Tibial artery (tissue), 4 donors: ENCODE data around the gene INPP5A.
A peak's percentile ranks its signal among the peaks of the same experiment; 100 is the strongest.

ENCODE experiments used
- DNase-seq, 2 donors: peaks; one replicate each; pipeline ENCODE4 v3.0.0-alpha.2; 2019
- H3K27ac ChIP-seq, 2 donors: fragments of 200-600 bp; sonication (generic) in 1 of 2; 1 replicate in 1 of 2; 2 replicates in 1 of 2; pipeline ENCODE4 v1.5.1; 2018 to 2019; ENCODE audit warnings: mild to moderate bottlenecking in 1 of 2
- H3K27me3 ChIP-seq, 2 donors: fragments of 200-600 bp; sonication (generic) in 1 of 2; one replicate each; pipeline versions ENCODE4 v1.5.1 to v1.6.0; 2016 to 2019
- H3K36me3 ChIP-seq, 3 donors: fragments of 200-600 bp; sonication (generic) in 2 of 3; one replicate each; pipeline ENCODE4 v1.5.1; 2016 to 2019; ENCODE audit warnings: mild to moderate bottlenecking in 2 of 3
- H3K4me1 ChIP-seq, 4 donors: fragments of 200-600 bp; sonication (generic) in 2 of 4; 1 replicate in 3 of 4; 2 replicates in 1 of 4; pipeline ENCODE4 v1.5.1; 2016 to 2019
- H3K4me3 ChIP-seq, 2 donors: fragments of 200-600 bp; sonication (generic) in 1 of 2; 1 replicate in 1 of 2; 2 replicates in 1 of 2; pipeline ENCODE4 v1.5.1; 2018 to 2019; ENCODE audit warnings: mild to moderate bottlenecking in 2 of 2
- H3K9me3 ChIP-seq, 3 donors: fragments of 200-600 bp; sonication (generic) in 1 of 3; one replicate each; pipeline ENCODE4 v1.5.1; 2016 to 2019
- intact Hi-C: fragments of 100-400 bp; cut with DNase I; formaldehyde crosslinking; loops from one replicate; pipeline ENCODE4 v1.15.0; 2023; ENCODE audit warnings: low total_unique reads
- TF ChIP-seq, protein P1 (sequence below), 2 experiments: fragments of 200-600 bp in 1 of 2; fragments of 450-650 bp in 1 of 2; IDR thresholded peaks; one replicate each; pipeline ENCODE4 v1.5.1; 2017 to 2019; ENCODE audit warnings: antibody characterized with exemption in 2 of 2, mild to moderate bottlenecking in 1 of 2, moderate library complexity in 1 of 2

INPP5A gene

DNA sequence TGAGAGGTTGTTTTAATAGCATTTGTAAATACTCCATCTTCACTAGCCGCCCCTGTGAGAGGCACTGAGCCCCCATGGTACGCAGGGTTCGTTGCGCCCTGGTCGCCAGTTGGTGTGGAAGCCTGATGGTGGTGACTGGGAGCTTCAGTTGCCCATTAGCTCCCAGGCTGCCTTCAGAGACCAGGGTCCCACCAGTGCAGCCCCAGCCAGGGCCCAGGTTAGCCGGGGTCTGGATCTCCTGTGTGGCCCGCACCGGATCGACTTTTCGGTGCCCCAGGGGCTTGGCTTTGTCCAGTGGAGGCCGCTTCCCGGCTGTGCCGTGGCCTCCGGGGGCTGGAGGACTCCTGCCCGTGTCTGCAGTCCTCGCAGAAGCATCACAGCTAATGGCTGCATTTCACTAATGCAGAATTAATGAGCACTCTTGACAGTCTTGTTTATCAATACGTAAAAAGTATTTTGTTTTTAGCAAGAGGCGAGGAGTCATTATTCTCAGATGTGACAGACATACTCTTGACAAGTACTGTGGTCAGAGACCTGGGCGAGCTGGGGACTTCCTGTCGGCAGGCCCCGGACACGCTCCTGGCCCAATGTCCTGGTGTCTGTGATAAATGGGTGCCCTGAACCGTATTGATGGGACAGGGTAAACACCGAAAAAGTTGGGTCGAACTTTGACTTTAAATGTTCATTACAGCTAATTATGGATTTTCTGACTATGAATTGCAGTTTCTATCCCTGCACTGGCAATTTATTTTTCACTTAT is 148.5 kb downstream of the INPP5A start:
- Histone ChIP-seq H3K36me3 (peaks cover 6 to 17% (median 9%) of the 10 kb centered on the region in 3 donors), H3K27ac (no peak overlapping the region), H3K9me3 (no peaks in the 10 kb centered on the region), H3K27me3 (no peaks in the 10 kb centered on the region), H3K4me1 (peaks cover 0 to 5% (median 2%) of the 10 kb centered on the region in 4 donors), H3K4me3 (no peak overlapping the region)
- TF ChIP-seq, protein P1, sequence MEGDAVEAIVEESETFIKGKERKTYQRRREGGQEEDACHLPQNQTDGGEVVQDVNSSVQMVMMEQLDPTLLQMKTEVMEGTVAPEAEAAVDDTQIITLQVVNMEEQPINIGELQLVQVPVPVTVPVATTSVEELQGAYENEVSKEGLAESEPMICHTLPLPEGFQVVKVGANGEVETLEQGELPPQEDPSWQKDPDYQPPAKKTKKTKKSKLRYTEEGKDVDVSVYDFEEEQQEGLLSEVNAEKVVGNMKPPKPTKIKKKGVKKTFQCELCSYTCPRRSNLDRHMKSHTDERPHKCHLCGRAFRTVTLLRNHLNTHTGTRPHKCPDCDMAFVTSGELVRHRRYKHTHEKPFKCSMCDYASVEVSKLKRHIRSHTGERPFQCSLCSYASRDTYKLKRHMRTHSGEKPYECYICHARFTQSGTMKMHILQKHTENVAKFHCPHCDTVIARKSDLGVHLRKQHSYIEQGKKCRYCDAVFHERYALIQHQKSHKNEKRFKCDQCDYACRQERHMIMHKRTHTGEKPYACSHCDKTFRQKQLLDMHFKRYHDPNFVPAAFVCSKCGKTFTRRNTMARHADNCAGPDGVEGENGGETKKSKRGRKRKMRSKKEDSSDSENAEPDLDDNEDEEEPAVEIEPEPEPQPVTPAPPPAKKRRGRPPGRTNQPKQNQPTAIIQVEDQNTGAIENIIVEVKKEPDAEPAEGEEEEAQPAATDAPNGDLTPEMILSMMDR (IDR thresholded peaks at IDR 0.05), result no peak
- intact Hi-C loops, result no loop called here
- DNase-seq, result peak; percentile 5 to 50

DNA sequence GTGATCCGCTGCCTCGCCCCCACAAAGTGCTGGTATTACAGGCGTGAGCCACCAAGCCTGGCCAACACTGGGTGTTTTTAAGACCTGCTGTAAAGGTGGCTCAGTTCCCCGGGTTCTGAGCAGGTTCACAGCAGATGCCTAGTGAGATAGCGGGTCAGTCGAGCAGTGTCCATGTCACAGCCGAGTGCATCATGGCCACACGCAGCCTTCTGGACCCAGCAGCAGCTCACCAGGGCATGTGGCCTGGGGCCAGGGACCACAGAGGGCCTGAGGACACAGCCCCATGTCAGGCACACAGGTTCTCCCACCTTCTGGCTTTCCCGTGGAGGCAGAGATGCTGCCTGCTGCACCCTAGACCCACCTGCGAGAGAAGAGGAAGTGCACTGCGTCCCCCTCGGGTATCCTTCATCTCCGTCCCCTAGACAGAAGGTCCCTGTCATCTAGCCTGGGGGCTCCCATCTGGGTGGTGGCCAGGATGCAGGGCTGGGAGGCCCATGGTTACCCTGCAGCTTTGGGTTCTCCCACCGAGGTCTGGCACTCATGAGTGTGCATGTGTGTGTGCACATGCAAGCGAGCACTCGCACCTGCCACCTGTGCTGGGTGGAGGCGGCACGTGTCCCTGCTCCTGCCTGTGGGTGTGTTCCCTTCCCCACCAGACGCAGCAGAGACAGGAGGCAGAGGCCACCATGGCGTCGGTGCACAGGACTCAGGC is 149.8 kb downstream of the INPP5A start:
- Histone ChIP-seq H3K36me3 (peaks cover 15 to 27% (median 16%) of the 10 kb centered on the region in 3 donors), H3K27me3 (no peaks in the 10 kb centered on the region), H3K4me3 (no peak overlapping the region), H3K27ac (no peak overlapping the region), H3K4me1 (peaks cover 0 to 5% (median 2%) of the 10 kb centered on the region in 4 donors), H3K9me3 (no peaks in the 10 kb centered on the region)
- TF ChIP-seq, protein P1 (IDR thresholded peaks at IDR 0.05), result no peak
- DNase-seq, result peak; percentile 11 to 55
- intact Hi-C loops, result no loop called here

DNA sequence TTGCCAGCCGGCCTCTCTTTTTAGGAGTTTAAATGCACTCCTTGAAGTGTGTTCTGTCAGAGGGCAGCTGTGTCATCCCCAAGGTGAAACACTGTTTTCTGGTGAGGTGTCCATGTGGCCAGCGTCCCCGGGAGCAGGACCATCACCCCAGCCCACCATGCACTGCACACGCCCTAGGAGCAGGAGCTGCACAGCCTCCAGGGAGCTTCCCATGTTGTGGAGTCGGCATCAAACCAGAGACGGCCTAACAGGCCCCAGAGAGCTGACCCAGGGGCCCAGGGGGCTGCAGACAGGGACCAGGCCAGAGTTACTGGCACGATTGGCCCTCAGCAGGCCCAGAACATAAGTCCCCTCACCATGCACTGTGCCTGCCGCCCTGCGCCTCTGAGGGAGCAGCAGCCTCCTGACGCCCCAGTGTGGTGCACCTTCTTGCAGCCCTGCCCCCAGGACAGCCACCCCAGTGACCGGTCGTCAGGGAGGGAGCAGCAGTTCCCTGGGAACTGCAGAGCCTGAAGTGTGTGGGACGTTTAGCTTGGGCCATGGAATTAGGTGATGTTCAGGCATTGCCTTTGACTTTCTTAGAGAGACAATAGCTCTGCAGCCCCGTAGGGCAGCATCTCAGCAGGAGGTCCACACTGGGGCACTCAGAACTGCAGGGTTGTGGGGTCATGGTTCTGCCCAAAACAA is 150.4 kb downstream of the INPP5A start:
- intact Hi-C loops, result no loop called here
- peaks cover 0 to 5% (median 2%) of the 10 kb centered on the region in 4 donors for H3K4me1 ChIP-seq
- H3K27me3 ChIP-seq, result no peaks in the 10 kb centered on the region
- H3K36me3 ChIP-seq, result peaks cover 15 to 27% (median 16%) of the 10 kb centered on the region in 3 donors
- DNase-seq, result peak; percentile 7 to 54
- TF ChIP-seq, protein P1 (IDR thresholded peaks at IDR 0.05), result no peak
- H3K9me3 ChIP-seq, result no peaks in the 10 kb centered on the region
- no peak overlapping the region for H3K4me3 ChIP-seq
- no peak overlapping the region for H3K27ac ChIP-seq

DNA sequence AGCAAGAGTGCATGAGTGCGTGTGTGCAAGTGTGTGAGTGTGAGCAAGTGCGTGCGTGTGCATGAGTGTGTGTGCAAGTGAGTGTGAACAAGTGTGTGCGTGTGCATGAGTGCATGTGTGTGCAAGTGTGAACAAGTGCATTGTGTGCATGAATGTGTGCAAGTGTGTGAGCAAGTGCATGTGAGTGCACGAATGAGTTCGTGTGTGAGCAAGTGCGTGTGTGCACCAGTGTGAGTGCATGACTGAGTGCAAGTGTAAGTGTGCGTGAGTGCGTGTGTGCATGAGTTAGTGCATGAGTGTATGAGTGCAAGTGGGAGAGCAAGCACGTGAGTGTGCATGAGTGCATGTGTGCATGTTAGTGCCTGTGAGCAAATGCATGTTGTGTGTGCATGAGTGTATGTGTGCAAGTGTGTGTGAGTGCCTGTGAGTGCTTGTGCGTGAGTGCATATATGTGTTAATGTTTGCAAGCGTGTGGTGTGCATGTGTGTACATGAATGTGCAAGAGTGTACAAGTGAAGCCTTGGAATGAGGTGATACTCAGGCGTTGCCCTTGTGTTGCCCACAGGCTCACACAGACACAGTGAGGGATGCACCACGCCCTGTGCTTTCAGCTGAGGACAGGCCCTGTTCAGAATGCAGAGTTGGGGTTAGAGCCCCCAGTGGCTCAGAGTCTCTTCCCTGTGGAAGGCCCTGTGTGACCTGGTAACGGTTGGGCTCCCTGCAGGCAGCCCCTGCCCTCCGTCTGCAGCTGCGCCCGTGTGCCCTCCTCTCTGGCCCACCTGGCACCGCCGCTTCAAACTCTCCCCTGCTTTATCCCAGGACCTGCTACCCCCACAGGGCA is 151.2 kb downstream of the INPP5A start:
- H3K4me1 ChIP-seq, result peaks cover 0 to 5% (median 2%) of the 10 kb centered on the region in 4 donors
- DNase-seq, result peak; percentile 7 to 48

More for the DNA sequence above, 151.2 kb downstream of the INPP5A start:
- TF ChIP-seq, protein P1 (IDR thresholded peaks at IDR 0.05), result no peak
- H3K4me3 ChIP-seq, result no peak overlapping the region
- no peaks in the 10 kb centered on the region for H3K9me3 ChIP-seq
- intact Hi-C loops, result no loop called here
- no peaks in the 10 kb centered on the region for H3K27me3 ChIP-seq
- no peak overlapping the region for H3K27ac ChIP-seq
- H3K36me3 ChIP-seq, result peaks cover 15 to 27% (median 16%) of the 10 kb centered on the region in 3 donors
